Neural crest cell (in vitro differentiated cells): Measurements from ENCODE around the gene MXD4. TPM values are rescaled to one million over a fixed set of nuclear protein-coding genes. Genes with fewer than 3 reads are reported as not detected.

ENCODE experiments used
- DNase-seq: peaks from one replicate; pipeline ENCODE4 v3.0.0; 2021; ENCODE audit warnings: low read depth, mixed read lengths, low spot score
- H3K27ac Mint-ChIP-seq: one replicate; pipeline ENCODE4 v1.8.0; 2021; ENCODE audit warnings: mild to moderate bottlenecking, mixed read lengths; ENCODE audit not compliant: unreplicated experiment
- H3K27me3 Mint-ChIP-seq: 2 replicates; pipeline ENCODE4 v1.8.0; 2021; ENCODE audit warnings: low read depth, mild to moderate bottlenecking, mixed read lengths
- H3K36me3 Mint-ChIP-seq: 2 replicates; pipeline ENCODE4 v1.8.0; 2021; ENCODE audit warnings: low read depth, mild to moderate bottlenecking, mixed read lengths
- H3K4me1 Mint-ChIP-seq: 2 replicates; pipeline ENCODE4 v1.8.0; 2021; ENCODE audit warnings: mixed read lengths
- H3K4me3 Mint-ChIP-seq: one replicate; pipeline ENCODE4 v1.8.0; 2021; ENCODE audit warnings: mild to moderate bottlenecking, mixed read lengths
- H3K9me3 Mint-ChIP-seq: 2 replicates; pipeline ENCODE4 v1.8.0; 2021; ENCODE audit warnings: mixed read lengths
- CTCF ChIP-seq: fragments of 200-600 bp; sonication (generic); conservative IDR thresholded peaks from 2 replicates; pipeline ENCODE4 v1.5.0; 2021; ENCODE audit warnings: antibody characterized with exemption, mild to moderate bottlenecking
- long read RNA-seq: library from polyadenylated mRNA; unstranded; transcript quantifications from one replicate; pipeline ENCODE4 v2.0.0, GENCODE V29; 2020
- total RNA-seq: library from RNA; stranded (reverse); gene quantifications from 2 replicates; pipeline ENCODE4 v1.2.1, GENCODE V29; 2021

MXD4 gene, protein sequence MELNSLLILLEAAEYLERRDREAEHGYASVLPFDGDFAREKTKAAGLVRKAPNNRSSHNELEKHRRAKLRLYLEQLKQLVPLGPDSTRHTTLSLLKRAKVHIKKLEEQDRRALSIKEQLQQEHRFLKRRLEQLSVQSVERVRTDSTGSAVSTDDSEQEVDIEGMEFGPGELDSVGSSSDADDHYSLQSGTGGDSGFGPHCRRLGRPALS
- total RNA-seq = 47.1 and 54.3 TPM in 2 replicates
- long read RNA-seq, partial matches to known transcripts = 0 of 2 reads
- long read RNA-seq, other reads (novel, unspliced or antisense) = 2 of 2 reads

- no peak for DNase-seq
- TF ChIP-seq CTCF = no peak
- Mint-ChIP-seq H3K27ac (peak within 1 kb of the TSS; percentile 50), H3K4me3 (peak within 1 kb of the TSS; percentile 91), H3K36me3 (no peaks in the 10 kb centered on the region), H3K9me3 (no peaks in the 10 kb centered on the region), H3K4me1 (peaks cover 5% of the 10 kb centered on the region), H3K27me3 (no peaks in the 10 kb centered on the region)
These were observed at the start of gene MXD4 for GRCh38 chr4:2261853-2262144. TSS of gene MXD4 (minus strand) at chr4:2262109. CDS start at chr4:2261980, 129 bp downstream.

DNA sequence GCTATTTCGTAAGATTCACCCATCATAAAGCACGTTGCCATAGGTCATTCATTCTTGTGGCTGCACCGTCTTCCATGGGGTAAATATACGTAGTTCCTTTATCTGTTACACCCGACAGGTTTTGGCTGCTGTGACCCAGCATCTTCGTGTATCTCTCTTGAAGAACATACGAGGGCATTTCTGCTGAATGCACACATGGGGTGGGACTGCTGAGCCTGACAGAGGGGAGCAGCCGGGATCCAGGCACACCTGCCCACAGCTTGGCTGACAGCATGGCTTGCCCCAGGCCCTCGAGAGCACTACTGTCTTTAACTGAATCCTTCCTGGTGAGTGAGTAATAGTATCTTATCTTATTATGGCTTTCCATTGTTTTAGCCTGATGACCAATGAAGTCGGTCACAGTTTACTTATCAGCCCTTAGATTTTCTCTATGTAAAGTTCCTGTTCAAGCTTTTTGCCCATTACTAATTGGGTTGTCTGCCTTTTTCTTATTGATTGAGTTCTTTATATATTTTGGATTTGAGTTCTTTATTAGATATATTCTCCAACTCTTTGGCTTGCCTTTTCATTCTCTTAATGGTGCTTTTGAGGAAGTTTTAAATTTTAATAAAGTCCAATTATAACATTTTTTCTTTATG, 45.0 kb upstream of the MXD4 start:
- DNase-seq = no peak
- Mint-ChIP-seq H3K27me3 (peaks cover 4% of the 10 kb centered on the region), H3K36me3 (peaks cover 11% of the 10 kb centered on the region), H3K4me3 (no peak overlapping the region), H3K4me1 (no peaks in the 10 kb centered on the region), H3K9me3 (peaks cover 17% of the 10 kb centered on the region), H3K27ac (no peak overlapping the region)
- TF ChIP-seq CTCF = no peak

DNA sequence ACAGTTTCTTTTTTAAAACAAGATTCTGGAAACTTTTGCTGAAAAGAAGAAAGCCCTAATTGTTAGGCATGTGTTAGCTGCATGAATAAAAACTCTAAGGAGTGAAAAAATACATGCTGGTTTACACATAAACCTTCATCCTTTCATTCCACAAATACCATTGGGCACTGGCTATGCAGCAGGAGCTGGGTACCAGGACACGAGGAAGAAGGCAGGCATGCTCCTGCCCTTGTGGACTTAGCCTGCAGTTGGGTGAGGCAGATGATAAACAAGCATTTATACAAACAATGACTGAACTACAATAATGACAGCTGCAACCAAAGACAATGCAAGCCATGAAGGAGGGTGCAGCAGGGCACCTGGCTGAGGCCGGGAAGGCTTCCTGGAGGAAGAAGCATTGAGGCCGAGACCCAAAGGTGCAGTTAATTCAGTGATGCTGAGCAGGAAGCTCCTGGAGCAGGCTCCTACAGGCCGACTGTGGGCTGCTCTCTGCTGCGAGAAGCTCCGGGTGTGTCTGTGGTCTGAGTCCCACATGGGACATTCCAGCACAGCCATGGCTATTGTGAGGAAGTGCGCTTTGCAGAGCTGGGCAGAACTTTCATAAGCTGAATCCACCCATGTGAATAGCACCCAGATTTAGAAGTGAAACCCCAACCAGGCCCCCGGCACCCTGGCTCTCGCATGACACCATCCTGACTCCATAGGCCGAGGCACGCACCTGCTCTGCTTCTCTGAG, 44.0 kb upstream of the MXD4 start:
- peaks cover 11% of the 10 kb centered on the region for H3K36me3 Mint-ChIP-seq
- no peaks in the 10 kb centered on the region for H3K4me1 Mint-ChIP-seq
- H3K27ac Mint-ChIP-seq = peak overlapping the region; percentile 62
- H3K4me3 Mint-ChIP-seq = no peak overlapping the region
- no peak for TF ChIP-seq CTCF
- DNase-seq = no peak
- H3K27me3 Mint-ChIP-seq = peaks cover 4% of the 10 kb centered on the region
- peaks cover 17% of the 10 kb centered on the region for H3K9me3 Mint-ChIP-seq

DNA sequence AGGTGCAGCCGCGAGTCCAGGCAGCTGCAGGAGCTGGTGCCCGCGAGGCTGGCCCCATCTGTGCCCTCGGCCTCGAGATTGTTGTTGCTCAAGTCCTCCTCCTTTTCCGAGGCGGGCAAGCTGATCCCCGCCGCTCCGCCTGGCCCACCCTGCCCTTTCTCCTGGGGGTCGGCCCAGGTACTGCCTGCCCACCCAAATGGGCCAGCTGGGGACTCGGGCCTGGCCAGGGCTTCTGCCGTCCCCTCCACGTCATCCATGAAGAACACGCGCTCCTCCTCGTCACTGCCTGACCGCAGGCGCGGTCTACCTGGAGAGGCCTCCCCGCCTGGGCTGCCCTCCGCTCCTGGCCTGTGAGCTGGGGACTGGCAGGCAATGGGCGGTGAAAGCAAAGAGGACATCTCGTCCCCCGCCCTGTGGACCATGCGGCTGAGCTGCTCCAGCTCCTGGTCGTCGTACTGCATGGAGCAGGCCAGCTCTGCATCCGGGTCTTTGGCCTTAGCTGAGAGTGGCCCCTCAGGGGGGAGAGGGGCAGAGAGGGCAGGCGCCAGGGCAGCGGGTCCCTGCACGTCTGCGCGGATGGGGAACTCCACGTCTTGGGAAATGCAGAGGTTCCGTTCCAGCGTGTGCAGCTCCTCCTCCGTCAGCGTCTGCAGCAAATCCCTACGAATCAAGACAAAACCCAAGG, 43.1 kb upstream of the MXD4 start:
- H3K36me3 Mint-ChIP-seq = peaks cover 11% of the 10 kb centered on the region
- H3K4me3 Mint-ChIP-seq = no peak overlapping the region
- peaks cover 14% of the 10 kb centered on the region for H3K9me3 Mint-ChIP-seq
- no peaks in the 10 kb centered on the region for H3K4me1 Mint-ChIP-seq
- peaks cover 4% of the 10 kb centered on the region for H3K27me3 Mint-ChIP-seq
- DNase-seq = no peak
- H3K27ac Mint-ChIP-seq = no peak overlapping the region
- no peak for TF ChIP-seq CTCF

DNA sequence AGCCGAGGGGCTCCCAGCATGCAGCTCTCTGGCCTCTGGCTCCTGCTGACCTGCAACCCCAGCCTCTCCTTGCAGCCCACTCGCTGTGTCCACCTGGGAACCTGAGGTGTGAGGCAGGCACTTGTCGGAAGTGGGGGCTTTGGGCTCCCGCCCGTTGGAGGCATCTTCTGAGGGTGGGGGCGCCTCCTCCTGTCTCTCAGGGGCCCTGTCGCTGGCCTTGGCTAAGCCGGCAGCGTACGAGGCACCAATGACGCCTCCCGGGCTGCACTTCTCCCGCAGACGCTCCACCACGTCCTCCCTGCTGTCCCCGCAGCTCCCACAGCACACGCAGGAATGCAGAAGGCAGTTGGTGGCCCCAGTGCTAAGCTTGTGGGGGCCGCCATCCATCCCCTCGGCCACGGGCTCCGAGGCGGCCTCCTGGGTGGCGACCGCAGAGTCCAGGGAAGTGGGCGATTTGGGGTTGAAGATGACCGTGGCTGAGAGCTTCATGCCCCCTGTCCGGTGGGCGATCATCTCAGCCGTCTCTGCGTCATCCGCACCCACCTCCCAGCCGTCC, 42.5 kb upstream of the MXD4 start:
- H3K36me3 Mint-ChIP-seq = peaks cover 9% of the 10 kb centered on the region
- H3K27ac Mint-ChIP-seq = no peak overlapping the region
- peaks cover 14% of the 10 kb centered on the region for H3K9me3 Mint-ChIP-seq

More for the DNA sequence above, 42.5 kb upstream of the MXD4 start:
- TF ChIP-seq CTCF = no peak
- Mint-ChIP-seq H3K4me3 (no peak overlapping the region), H3K27me3 (peaks cover 4% of the 10 kb centered on the region), H3K4me1 (no peaks in the 10 kb centered on the region)
- no peak for DNase-seq
